PC-9 (cell line): ENCODE results near the gene ZFAND6. TPM values are rescaled to one million over a fixed set of nuclear protein-coding genes. Genes with fewer than 3 reads are reported as not detected.
A peak's percentile ranks its signal among the peaks of the same experiment; 100 is the strongest.

Experiments
- BruUV-seq: library from RNA; stranded (reverse); fragments of 400-500 nt; replicated peaks from 2 replicates; lab custom pipeline; 2021; lab: Mats Ljungman, UMichigan
- CTCF ChIA-PET: fragments of 300-600 bp; sonication (Branson Sonifier 250); formaldehyde crosslinking; loops from one replicate; lab custom pipeline; 2022; ENCODE audit warnings: antibody characterized with exemption; lab: Charles Lee
- POLR2A ChIA-PET: fragments of 300-600 bp; sonication (Branson Sonifier 250); formaldehyde crosslinking; loops from one replicate; lab custom pipeline; 2022; ENCODE audit warnings: antibody characterized with exemption; ENCODE audit not compliant: unreplicated experiment; lab: Charles Lee
- DNase-seq, 2 experiments: peaks; one replicate each; pipeline versions ENCODE4 v3.0.0 to v3.0.0-alpha.2; 2015 to 2022; ENCODE audit warnings: mixed read lengths in 1 of 2
- H2AFZ ChIP-seq: fragments of 200-600 bp; sonication (generic); 2 replicates; pipeline ENCODE4 v1.8.1; 2017; ENCODE audit warnings: antibody characterized with exemption
- H3F3A ChIP-seq: fragments of 200-600 bp; sonication (generic); 2 replicates; pipeline ENCODE4 v1.8.1; 2017; ENCODE audit warnings: antibody characterized with exemption, mild to moderate bottlenecking, low read depth; ENCODE audit not compliant: insufficient read depth
- H3K27ac ChIP-seq: fragments of 200-600 bp; sonication (generic); 2 replicates; pipeline ENCODE4 v1.6.1; 2016; ENCODE audit warnings: mixed run types
- H3K27me3 ChIP-seq: fragments of 200-600 bp; sonication (generic); 2 replicates; pipeline ENCODE4 v1.6.1; 2016; ENCODE audit warnings: low read depth, mixed run types; ENCODE audit not compliant: insufficient read depth
- H3K36me3 ChIP-seq: fragments of 200-600 bp; sonication (generic); 2 replicates; pipeline ENCODE4 v1.6.1; 2016; ENCODE audit warnings: low read depth, mixed run types
- H3K4me1 ChIP-seq: fragments of 200-600 bp; sonication (generic); replicated peaks from 2 replicates; pipeline ENCODE4 v1.6.1; 2016; ENCODE audit warnings: mixed run types; ENCODE audit not compliant: insufficient read depth
- H3K4me2 ChIP-seq: fragments of 200-600 bp; sonication (generic); 2 replicates; pipeline ENCODE4 v1.6.1; 2017; ENCODE audit warnings: mixed run types
- H3K4me3 ChIP-seq: fragments of 200-600 bp; sonication (generic); 2 replicates; pipeline ENCODE4 v1.6.1; 2016; ENCODE audit warnings: mixed run types
- H3K79me2 ChIP-seq: fragments of 200-600 bp; sonication (generic); 2 replicates; pipeline ENCODE4 v1.6.1; 2017; ENCODE audit warnings: low read depth, mixed run types
- H3K9me2 ChIP-seq: fragments of 200-600 bp; sonication (generic); 2 replicates; pipeline ENCODE4 v1.8.1; 2017; ENCODE audit warnings: mild to moderate bottlenecking; ENCODE audit not compliant: insufficient read depth
- H3K9me3 ChIP-seq: fragments of 200-600 bp; sonication (generic); 2 replicates; pipeline ENCODE4 v1.8.1; 2016; ENCODE audit warnings: low read depth; ENCODE audit not compliant: insufficient read depth
- H4K20me1 ChIP-seq: fragments of 200-600 bp; sonication (generic); 2 replicates; pipeline ENCODE4 v1.8.1; 2017; ENCODE audit not compliant: insufficient read depth
- CTCF ChIP-seq: fragments of 200-600 bp; sonication (generic); conservative IDR thresholded peaks from 2 replicates; pipeline ENCODE4 v1.6.1; 2017; ENCODE audit warnings: mixed run types, antibody characterized with exemption, mild to moderate bottlenecking, moderate library complexity
- EZH2 ChIP-seq: fragments of 200-600 bp; sonication (generic); IDR thresholded peaks from 2 replicates; pipeline ENCODE4 v1.8.0; 2017; ENCODE audit warnings: antibody characterized with exemption, low read depth
- intact Hi-C: fragments of 100-400 bp; cut with micrococcal nuclease; formaldehyde crosslinking; loops from one replicate; pipeline ENCODE4 v1.10.0; 2022; ENCODE audit not compliant: unreplicated experiment
- total RNA-seq: library from RNA; stranded (reverse); gene quantifications from 2 replicates; pipeline ENCODE4 v1.2.3, GENCODE V29; 2021

ZFAND6 gene
- total RNA-seq, 1 experiment from 2014 or later: 68.3 TPM

GRCh38 chr15:80177156-80177555 is 117.7 kb downstream of the ZFAND6 start:
- Histone ChIP-seq H3K27ac (no peak overlapping the region), H4K20me1 (no peaks in the 10 kb centered on the region), H3K9me2 (no peaks in the 10 kb centered on the region), H3K27me3 (no peaks in the 10 kb centered on the region), H3F3A (peaks cover 24% of the 10 kb centered on the region), H3K79me2 (no peaks in the 10 kb centered on the region), H3K4me2 (no peak overlapping the region), H2AFZ (no peak overlapping the region), H3K9me3 (no peaks in the 10 kb centered on the region), H3K4me3 (no peak overlapping the region), H3K36me3 (peaks cover 31% of the 10 kb centered on the region), H3K4me1 (peaks cover 20% of the 10 kb centered on the region)
- CTCF ChIA-PET: no interaction called here
- intact Hi-C loops: loop anchor here (10.0 kb wide), 1 partner anchor 582 kb away; no protein-coding TSS in a partner anchor
- POLR2A ChIA-PET: no interaction called here
- no peak for DNase-seq
- BruUV-seq: no TSS peak
- no peak for TF ChIP-seq CTCF
- TF ChIP-seq EZH2: no peak

GRCh38 chr15:80179025-80179759 is 119.7 kb downstream of the ZFAND6 start:
- peak overlapping the region; percentile 29 for H3K4me2 ChIP-seq
- H3K27ac ChIP-seq: peak overlapping the region; percentile 58
- H3K9me2 ChIP-seq: no peaks in the 10 kb centered on the region
- BruUV-seq: no TSS peak
- CTCF ChIA-PET: interaction anchor here (0.6 kb wide), 1 partner anchor 18 kb away, joined by 5 read pairs; no protein-coding TSS in a partner anchor
- H3K4me1 ChIP-seq: peaks cover 20% of the 10 kb centered on the region
- no peak overlapping the region for H3K4me3 ChIP-seq
- no peaks in the 10 kb centered on the region for H4K20me1 ChIP-seq
- H3K79me2 ChIP-seq: no peaks in the 10 kb centered on the region
- no peak overlapping the region for H2AFZ ChIP-seq
- DNase-seq: peak; percentile 46 to 94
- intact Hi-C loops: loop anchor here (10.0 kb wide), 1 partner anchor 584 kb away; no protein-coding TSS in a partner anchor
- no peaks in the 10 kb centered on the region for H3K27me3 ChIP-seq
- H3K36me3 ChIP-seq: peaks cover 23% of the 10 kb centered on the region
- POLR2A ChIA-PET: no interaction called here
- H3F3A ChIP-seq: peaks cover 18% of the 10 kb centered on the region
- no peaks in the 10 kb centered on the region for H3K9me3 ChIP-seq
- no peak for TF ChIP-seq EZH2
- TF ChIP-seq CTCF: no peak

DNA sequence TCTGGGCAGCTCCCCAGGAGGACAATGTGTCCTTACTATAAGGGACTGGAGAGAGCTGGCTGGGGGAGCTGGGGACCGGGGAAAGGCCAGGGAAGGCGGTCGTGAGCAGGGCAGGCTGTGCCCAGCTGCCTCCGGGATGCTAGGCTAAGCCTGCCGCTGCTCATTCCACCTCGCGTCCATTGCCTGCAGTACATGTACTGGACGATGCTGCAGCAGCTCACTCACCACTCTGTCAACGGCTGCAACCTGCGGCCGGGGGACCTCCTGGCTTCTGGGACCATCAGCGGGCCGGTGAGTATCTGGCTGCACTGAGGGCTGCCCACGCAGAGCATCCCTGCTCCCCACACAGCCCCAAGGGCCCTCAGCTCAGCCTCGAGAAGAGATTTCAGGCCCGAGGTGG is 120.5 kb downstream of the ZFAND6 start:
- H3K9me2 ChIP-seq: no peaks in the 10 kb centered on the region
- no peak overlapping the region for H2AFZ ChIP-seq
- intact Hi-C loops: loop anchor here (10.0 kb wide), 1 partner anchor 585 kb away; no protein-coding TSS in a partner anchor
- no peaks in the 10 kb centered on the region for H3K27me3 ChIP-seq
- no peak for TF ChIP-seq EZH2
- no peak for TF ChIP-seq CTCF
- ChIA-PET CTCF (no interaction called here), POLR2A (interaction anchor here (0.7 kb wide), 1 partner anchor 26 kb away, joined by 3 read pairs; no protein-coding TSS in a partner anchor)
- no peaks in the 10 kb centered on the region for H3K79me2 ChIP-seq
- no TSS peak for BruUV-seq
- H3F3A ChIP-seq: peaks cover 18% of the 10 kb centered on the region
- H3K27ac ChIP-seq: no peak overlapping the region
- H3K4me2 ChIP-seq: no peak overlapping the region
- H4K20me1 ChIP-seq: no peaks in the 10 kb centered on the region
- H3K9me3 ChIP-seq: no peaks in the 10 kb centered on the region
- H3K4me3 ChIP-seq: no peak overlapping the region
- H3K4me1 ChIP-seq: peaks cover 20% of the 10 kb centered on the region
- H3K36me3 ChIP-seq: peaks cover 25% of the 10 kb centered on the region
- DNase-seq: no peak
